HL-60 (cell line): ENCODE results near the gene MAFG.

Experiments used
- CTCF ChIP-seq: IDR thresholded peaks from one replicate; pipeline ENCODE4 v1.5.1; 2011; ENCODE audit warnings: low read length, control low read depth, inconsistent platforms; ENCODE audit not compliant: insufficient read depth
- GABPA ChIP-seq: IDR thresholded peaks from 2 replicates; pipeline ENCODE4 v1.6.1; 2012; ENCODE audit warnings: low read depth
- POLR2AphosphoS5 ChIP-seq: IDR thresholded peaks from 2 replicates; pipeline ENCODE4 v1.6.1; 2012; ENCODE audit warnings: low read depth
- REST ChIP-seq: IDR thresholded peaks from 2 replicates; pipeline ENCODE4 v1.6.1; 2012; ENCODE audit warnings: low read depth; ENCODE audit not compliant: insufficient replicate concordance
- SPI1 ChIP-seq: IDR thresholded peaks from 2 replicates; pipeline ENCODE4 v1.6.1; 2012; ENCODE audit warnings: low read depth, mild to moderate bottlenecking, borderline replicate concordance

- TF ChIP-seq CTCF (no peak), POLR2AphosphoS5 (no peak), SPI1 (no peak), REST (no peak), GABPA (no peak)
Measured at GRCh38 chr17:81935709-81936084, 8.2 kb upstream of the MAFG start.
